Brain microvascular endothelial cell (primary cell): ENCODE data around the gene DEF6.

Source experiments
- DNase-seq: peaks from one replicate; pipeline ENCODE4 v3.0.0-alpha.2; 2020
- H3K27ac ChIP-seq: fragments of 250-450 bp; sonication (Bioruptor Pico); 2 replicates; pipeline ENCODE4 v1.5.1; 2020; ENCODE audit warnings: mild to moderate bottlenecking, moderate library complexity
- H3K27me3 ChIP-seq: fragments of 250-450 bp; sonication (Bioruptor Pico); replicated peaks from 2 replicates; pipeline ENCODE4 v1.5.1; 2020; ENCODE audit warnings: mild to moderate bottlenecking
- H3K36me3 ChIP-seq: fragments of 250-450 bp; sonication (Bioruptor Pico); replicated peaks from 2 replicates; pipeline ENCODE4 v1.5.1; 2020; ENCODE audit warnings: mild to moderate bottlenecking
- H3K4me3 ChIP-seq: 2 replicates; pipeline ENCODE4 v1.5.1; 2011; ENCODE audit warnings: low read depth, mild to moderate bottlenecking, control low read depth, low read length, moderate library complexity
- CTCF ChIP-seq: IDR thresholded peaks from 2 replicates; pipeline ENCODE4 v1.5.1; 2011; ENCODE audit warnings: low read depth, mild to moderate bottlenecking, moderate library complexity, low read length, control low read depth, inconsistent platforms; ENCODE audit errors: missing control alignments
- in situ Hi-C: cut with HindIII; loops from 2 replicates; pipeline ENCODE4 v1.10.0; 2017; ENCODE audit warnings: low sequenced_read_pairs, low pct_ligation_motif_present

The DEF6 gene

GRCh38 chr6:35273822-35274559 lies 23.6 kb upstream of the DEF6 start:
- TF ChIP-seq CTCF = no peak
- no peaks in the 10 kb centered on the region for H3K27me3 ChIP-seq
- in situ Hi-C loops = no loop called here
- no peak overlapping the region for H3K4me3 ChIP-seq
- H3K27ac ChIP-seq = no peak overlapping the region
- H3K36me3 ChIP-seq = no peaks in the 10 kb centered on the region
- DNase-seq = no peak

DNA sequence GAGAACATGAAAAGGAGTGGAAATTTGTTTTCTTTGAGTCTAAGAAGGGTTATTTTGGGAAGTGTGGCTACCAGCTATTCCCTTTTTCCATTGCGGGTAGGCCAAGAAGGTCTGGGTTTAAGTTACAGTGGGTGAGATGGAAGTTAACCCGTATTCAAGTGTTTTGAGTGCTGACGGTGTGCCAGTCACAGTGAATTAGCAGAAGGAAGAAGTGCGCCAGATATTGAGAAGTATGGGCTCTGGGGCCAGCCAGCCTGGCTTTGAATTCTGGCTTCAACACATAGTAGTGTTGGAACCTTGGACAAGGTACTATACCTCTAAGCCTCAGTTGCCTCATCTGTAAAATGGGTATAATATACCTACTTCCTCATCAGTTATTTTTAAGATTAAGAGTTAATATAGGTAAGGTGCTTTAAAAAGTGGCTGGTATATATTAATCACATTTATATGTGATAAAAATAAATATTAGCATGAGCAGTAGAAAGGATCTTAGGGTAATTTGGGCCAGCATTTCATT lies 21.8 kb upstream of the DEF6 start:
- no peak overlapping the region for H3K4me3 ChIP-seq
- DNase-seq = no peak
- TF ChIP-seq CTCF = no peak
- no peak overlapping the region for H3K27ac ChIP-seq
- in situ Hi-C loops = no loop called here
- H3K27me3 ChIP-seq = no peaks in the 10 kb centered on the region
- H3K36me3 ChIP-seq = no peaks in the 10 kb centered on the region

GRCh38 chr6:35278708-35279107 lies 18.9 kb upstream of the DEF6 start:
- Histone ChIP-seq H3K4me3 (no peak overlapping the region), H3K27me3 (no peaks in the 10 kb centered on the region), H3K27ac (no peak overlapping the region), H3K36me3 (no peaks in the 10 kb centered on the region)
- in situ Hi-C loops = no loop called here
- no peak for TF ChIP-seq CTCF
- DNase-seq = no peak

- H3K36me3 ChIP-seq = peaks cover under 1% of the 10 kb centered on the region
- H3K4me3 ChIP-seq = no peak overlapping the region
- H3K27me3 ChIP-seq = no peaks in the 10 kb centered on the region
- no peak for TF ChIP-seq CTCF
- in situ Hi-C loops = no loop called here
- DNase-seq = no peak
- H3K27ac ChIP-seq = no peak overlapping the region
Observed at GRCh38 chr6:35280903-35281302, 16.7 kb upstream of the DEF6 start.

- no peak for DNase-seq
- Histone ChIP-seq H3K27ac (no peak overlapping the region), H3K4me3 (no peak overlapping the region), H3K27me3 (no peaks in the 10 kb centered on the region), H3K36me3 (peaks cover 5% of the 10 kb centered on the region)
- no peak for TF ChIP-seq CTCF
- in situ Hi-C loops = no loop called here
Observed at GRCh38 chr6:35282472-35282871, 15.1 kb upstream of the DEF6 start.

- Histone ChIP-seq H3K27ac (no peak overlapping the region), H3K4me3 (no peak overlapping the region), H3K27me3 (no peaks in the 10 kb centered on the region), H3K36me3 (peaks cover 13% of the 10 kb centered on the region)
- no peak for TF ChIP-seq CTCF
- DNase-seq = no peak
- in situ Hi-C loops = no loop called here
Observed at GRCh38 chr6:35283361-35283760, 14.3 kb upstream of the DEF6 start.
